Stimulated activated CD4-positive, alpha-beta T cell treated with anti-CD3 and anti-CD28 coated beads, Interleukin-12 subunit alpha, Interleukin-12 subunit beta, amount 100 ng/mL, for 48 hours (primary cell): Measurements from ENCODE around the gene SPOCK2.
"Not testable (repeated sequence)": the region's sequence is repeated elsewhere in the genome, so short reads cannot be mapped to it uniquely, and the experiment has no call there.

ENCODE experiments used
- DNase-seq, 3 donors: peaks; one replicate each; pipeline ENCODE4 v3.0.0-alpha.2; 2020; ENCODE audit warnings: low read depth in 2 of 3, low spot score in 1 of 3

The SPOCK2 gene

GRCh38 chr10:72034040-72034499 is 54.3 kb downstream of the SPOCK2 start:
- no peak for DNase-seq

DNA sequence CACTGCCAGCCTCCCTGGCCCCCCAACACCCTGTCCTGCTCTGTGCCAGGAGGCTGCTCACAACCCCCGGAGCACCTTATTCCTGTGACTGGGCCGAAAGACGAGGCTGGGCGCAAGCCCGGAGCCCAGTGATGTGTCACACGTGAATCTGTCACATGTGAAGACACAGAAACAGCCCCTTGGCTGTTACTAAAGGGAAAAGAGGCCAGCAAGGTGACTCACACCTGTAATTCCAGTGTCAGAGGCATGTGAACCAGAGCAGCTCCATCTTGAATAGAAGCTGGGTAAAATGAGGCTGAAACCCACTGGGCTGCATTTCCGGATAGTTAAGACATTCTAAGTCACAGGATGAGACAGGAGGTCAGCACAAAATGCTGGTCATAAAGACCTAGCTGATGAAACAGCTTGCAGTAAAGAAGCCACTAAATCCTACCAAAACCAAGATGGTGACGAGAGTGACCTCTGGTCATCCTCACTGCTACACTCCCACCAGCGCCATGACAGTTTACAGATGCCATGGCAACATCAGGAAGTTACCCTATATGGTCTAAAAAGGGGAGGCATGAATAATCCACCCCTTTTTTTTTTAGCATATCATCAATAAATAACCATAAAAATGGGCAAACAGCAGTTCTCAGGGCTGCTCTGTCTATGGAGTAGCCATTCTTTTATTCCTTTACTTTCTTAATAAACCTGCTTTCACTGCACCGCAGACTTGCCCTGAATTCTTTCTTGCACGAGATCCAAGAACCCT is 55.8 kb downstream of the SPOCK2 start:
- not testable (repeated sequence) for DNase-seq

GRCh38 chr10:72031706-72032105 is 56.6 kb downstream of the SPOCK2 start:
- DNase-seq = no peak

DNA sequence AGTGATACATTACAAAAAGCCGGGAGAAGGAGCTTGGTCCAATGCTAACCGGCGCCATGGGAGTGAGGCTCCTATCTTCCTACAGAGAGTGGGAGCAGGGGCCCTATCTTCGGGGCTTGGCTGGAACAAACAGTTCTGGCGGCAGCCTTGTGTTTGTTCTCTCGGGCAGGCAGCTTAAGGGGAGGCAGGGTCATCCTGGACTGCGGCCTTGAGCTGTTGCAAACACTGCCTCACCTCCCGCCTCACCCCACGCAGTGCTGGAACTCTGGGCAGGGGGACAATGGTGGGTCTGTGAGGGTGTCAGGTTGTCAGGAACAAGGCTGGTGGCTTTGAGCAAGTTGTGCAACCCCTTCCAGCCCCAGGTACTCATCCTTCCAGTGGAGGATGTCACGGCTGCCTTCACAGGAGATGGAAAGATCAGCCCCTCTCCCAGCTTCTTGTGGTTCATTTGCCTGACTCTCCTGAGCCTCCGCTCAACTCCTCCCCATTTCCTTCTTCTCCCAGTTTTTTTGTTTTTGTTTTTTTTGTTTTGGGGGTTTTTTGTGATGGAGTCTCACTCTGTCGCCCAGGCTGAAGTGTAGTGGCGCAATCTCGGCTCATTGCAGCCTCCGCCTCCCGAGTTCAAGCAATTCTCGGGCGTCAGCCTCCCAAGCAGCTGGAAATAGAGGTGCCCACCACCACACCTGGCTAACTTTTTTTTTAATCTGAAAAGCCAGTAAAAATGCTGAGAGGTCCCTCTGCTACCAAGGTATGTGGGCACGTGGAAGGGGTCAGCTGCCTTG is 57.4 kb downstream of the SPOCK2 start:
- no peak for DNase-seq

DNA sequence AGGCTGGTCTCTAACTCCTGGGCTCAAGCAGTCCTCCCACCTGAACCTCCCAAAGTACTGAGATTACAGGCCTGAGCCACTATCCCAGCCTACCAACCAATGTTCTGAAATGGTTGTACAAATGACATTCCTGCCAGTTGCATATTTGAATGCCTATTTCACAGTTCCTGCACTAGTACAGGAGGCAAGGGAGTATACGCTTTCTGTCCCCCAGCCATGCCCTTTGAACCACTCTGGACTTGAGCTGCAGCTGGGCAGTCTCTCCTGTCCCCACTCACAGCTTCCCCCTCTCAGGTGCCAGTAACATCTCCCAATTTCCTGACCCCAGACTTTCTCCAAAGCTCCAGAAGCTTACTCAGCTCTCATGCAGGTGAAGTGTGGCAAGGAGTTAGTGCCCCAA is 58.9 kb downstream of the SPOCK2 start:
- no peak for DNase-seq

GRCh38 chr10:72027498-72027897 is 60.9 kb downstream of the SPOCK2 start:
- DNase-seq = no peak

DNA sequence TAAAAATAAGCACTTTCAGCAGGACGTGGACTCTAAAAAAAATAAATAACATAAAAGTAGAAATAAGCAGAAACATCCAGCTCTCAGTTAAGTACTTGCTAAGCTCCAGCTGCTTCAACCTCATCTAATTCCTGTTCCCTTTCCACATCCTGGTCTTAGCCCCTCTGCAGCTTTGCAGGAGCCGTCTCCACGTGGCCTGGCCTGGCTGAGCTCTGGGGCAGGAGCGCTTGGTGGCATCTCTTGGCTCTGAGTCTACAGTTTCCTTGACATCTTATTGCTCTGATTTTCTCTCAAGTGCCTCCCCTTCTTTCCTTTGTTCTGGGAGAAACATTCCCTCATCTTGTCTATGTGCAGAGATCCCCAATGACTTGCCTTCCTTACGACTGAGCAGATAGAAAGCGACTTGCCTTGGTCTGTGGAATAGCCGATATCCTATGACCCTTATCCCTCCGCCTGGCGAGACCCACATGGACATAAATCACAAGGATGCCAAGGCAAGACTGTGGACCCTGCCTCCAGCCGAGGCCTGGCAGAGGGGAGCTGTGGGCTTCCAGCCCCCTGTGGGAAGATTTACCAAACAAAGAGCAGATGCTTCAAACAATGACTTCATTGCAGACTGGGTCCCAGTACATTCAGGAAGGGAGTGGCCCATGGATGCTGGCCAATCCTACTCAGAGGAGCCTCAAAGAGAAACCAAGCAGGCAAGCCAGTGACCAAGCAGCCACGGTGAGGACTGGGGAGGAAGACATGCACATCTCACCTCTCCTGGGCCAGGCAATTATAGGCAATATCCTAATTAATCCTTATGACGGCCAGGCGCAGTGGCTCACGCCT is 61.9 kb downstream of the SPOCK2 start:
- no peak for DNase-seq

DNA sequence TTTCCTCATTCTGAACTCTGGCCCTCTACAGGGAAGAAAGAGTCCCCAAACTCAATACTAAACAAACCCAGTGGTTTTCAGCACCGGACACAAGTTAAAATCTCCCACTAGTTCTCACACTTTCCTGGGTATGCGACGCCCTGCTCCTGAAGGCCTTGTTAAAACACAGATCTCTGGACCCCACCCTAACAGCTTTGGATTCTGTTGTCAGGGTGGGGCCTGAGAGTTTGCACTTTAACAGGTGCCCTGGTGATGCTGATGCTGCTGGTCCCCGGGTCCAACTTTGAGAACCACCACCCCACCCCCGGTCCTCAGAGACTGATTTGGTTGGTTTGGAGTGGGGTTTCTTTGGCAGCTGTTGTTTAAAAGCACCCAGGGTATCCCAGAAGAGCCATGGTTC is 62.5 kb downstream of the SPOCK2 start:
- DNase-seq = no peak

DNA sequence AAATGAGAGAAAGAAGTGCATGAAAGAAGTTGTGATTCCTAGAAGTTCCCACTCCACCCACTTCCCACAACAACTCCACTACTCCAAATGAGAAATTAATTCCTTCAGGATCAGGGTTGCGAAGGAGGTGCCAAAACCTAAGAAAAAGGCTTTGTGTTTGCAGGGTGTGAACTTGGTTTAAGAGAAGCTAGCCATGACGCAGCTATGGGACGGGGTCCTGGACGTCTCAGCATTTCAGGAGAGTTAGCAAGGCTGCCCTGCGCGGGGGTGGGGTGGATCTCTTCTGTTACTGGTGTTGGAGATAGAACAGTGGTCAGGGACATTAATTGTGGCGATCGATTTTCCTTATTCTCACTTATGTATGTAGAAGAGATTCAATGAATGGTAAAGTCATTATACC is 63.0 kb downstream of the SPOCK2 start:
- DNase-seq = no peak

DNA sequence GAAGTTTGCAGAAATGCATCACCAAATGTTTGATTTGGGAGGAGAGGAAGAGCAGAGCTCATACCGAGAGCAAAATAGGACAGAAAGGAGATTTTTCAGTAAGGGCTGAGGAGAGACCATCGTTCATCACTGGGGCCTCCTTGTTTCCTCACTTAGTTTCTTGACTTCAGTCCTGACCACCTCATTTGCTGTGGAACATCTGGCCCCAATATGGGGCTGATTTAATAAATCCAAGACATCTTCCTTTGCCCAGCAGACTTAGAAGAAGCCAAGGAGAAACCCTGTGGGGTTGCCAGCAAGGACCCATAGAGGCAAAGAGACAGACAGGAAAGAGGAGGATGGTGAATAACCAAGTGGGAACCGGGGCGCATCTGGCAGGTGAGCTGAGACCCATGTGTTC is 63.8 kb downstream of the SPOCK2 start:
- DNase-seq = no peak

- no peak for DNase-seq
Observed at GRCh38 chr10:72022228-72022627, 66.1 kb downstream of the SPOCK2 start.

DNA sequence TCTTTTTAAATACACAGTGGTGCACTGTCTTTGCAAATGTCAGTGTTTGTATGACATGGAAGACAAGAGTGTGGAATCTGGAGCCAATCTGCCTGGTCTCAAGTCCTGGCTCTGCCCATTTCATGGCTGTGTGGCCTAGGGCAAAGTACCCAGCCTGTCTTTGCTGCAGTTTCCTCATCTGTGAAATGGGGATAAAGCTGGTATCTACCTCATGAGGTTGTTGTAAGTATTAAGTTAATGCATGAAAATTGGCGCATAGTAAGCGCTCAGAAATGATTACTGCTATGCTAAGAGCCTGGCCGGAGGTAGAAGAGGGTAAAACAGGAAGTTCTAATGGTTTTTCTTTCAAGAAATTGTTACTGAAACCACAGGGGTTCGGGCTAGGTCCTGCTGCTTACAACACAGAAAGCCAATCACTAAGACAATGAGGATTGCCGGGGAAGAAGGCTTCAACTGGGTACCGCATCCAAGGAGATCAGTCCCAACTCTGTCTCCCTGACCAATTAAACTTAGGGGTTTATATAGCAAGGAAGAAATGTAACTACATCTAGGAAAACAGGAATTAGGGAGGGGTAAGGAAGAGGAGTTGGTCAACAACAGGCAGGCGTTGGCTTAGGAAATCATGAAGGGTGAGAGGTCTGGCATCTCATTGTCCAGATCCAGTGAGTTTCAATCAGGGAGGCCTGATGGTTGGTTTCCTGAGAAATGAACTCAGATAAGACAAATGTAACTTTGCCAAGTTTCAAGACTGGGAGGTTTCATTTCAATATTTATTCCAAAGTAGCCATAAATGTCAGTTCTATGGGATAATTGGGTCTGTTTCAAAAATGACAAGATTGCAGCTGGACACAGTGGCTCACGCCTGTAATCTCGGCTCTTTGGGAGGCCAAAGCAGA is 67.2 kb downstream of the SPOCK2 start:
- no peak for DNase-seq

DNA sequence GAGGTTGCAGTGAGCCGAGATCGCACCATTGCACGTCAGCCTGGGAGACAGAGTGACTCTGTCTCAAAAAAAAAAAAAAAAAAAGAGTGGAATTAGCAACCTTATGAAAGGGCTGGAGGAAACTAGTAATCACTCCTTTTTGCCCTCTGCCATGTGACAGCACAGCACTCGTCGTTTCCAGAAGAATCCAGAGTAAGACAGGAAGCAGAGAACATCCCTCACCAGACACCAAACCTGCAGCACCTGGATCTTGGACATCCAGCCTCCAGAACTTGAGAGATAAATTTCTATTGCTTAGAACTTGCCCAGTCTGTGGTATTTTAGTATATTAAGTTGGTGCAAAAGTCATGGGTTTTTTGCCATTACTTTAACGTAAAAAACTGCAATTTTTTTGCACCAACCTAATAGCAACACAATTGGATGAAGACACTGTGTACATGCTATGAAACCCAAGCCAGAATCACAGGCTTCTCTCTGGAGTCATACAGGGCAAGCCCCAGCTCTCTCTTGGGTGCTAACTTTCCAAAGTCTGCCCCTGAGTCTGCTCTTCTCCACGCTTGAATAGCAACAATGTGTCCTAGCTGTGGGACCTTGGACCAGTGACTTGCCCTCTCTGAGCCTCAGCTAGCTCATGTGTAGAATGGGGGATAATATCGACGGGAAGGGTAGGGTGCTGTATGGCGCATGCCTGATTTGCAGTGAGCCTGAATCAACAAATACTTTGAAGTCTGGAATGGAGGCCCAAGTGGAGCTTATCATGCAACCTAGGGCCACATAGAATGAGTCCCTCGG is 69.1 kb downstream of the SPOCK2 start:
- DNase-seq = no peak

DNA sequence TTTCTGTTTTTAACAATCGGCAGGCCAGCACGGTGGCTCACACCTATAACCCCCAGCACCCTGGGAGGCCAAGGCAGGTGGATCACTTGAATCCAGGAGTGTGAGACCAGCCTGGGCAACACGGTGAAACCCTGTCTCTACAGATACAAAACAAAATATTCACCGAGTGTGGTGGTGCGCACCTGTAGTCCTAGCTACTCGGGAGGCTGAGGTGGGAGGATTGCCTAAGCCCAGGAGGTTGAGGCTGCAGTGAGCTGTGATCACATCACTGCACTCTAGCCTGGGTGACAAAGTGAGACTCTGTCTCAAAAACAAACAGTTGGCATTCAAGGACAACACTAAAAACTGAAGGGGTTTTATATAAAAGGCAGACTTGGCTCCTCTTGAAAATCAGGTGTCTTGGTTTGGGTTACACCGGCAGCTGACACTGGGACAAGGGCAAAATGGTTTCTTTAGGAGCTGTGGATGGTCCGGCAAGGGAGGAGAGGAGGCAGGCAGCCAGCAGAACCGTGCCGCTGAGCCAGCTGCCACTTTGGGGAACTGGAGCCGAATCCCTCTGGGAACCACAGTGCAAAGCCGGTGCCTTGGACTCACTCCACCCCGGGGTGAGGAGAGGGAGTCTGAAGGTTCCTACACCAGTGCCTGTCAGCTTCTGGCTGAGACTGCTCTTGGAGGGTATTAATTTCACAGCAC is 71.6 kb downstream of the SPOCK2 start:
- DNase-seq = no peak

DNA sequence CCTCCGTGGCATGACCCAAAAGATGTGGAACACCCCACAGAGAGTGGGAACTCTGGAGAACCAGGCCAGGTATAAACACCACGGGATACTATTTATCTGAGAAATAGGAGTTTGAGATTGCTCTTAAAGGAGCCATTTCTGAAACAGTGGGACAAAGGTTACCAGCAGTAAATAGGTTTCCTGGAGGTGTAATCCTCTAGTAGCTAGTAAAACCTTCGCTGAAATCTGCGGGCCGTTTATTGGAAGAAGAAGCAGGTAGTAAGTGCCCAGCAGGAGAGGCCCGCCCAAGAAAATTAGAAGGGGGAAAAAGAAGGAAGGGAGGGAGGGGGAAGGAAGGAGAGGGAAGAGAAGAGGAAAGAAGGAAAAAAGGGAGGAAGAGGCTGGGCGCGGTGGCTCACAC is 72.5 kb downstream of the SPOCK2 start:
- no peak for DNase-seq

DNA sequence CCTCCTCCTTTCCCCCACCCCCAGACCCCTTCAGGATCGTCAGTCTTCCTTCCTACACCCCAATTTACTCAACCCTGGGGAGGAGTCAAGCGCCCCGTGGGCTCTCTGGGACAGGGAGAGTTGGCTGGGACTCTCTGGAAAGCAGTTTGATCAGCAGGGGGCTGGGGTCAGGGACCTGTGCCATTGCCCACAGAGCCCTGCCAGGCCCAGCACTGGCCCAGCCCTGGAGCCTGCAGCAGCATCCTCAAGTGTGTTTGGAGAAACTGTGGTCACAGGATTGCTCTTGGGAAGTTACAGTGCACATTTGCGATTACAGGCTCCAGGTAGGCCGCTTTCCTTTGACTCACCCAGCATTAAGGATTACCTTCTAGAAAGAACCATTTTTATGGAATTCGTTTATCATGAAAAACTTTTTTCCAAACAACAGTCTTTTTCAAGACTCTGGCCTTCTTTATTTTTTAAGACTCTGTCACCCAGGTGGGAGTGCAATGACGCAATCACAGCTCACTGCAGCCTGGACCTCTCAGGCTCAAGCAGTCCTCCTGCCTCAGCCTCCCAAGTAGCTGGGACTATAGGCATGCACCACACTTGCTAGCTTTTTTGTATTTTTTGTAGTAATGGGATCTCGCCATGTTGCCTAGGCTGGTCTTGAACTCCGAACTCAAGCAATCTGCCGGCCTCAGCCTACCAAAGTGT is 73.4 kb downstream of the SPOCK2 start:
- DNase-seq = no peak

DNA sequence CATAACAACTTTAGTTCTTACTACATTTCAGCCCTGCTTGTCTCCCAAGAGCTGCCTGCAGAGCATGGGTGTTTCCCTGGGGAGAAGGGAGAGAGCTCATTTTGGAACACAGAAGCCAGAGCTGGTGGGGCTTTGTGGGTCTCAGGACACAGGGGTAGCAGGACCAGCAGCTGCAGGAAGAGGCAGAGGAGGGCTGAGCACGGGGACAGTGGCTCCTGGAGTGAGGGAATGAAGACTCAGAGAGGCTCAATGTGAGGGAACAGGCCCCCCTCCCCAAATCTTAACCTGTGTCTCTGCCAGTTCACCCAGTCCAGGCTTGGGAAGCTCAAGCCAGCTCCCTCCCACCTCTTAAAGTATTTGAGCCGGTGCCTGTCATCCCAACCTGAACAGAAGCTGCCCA is 74.2 kb downstream of the SPOCK2 start:
- no peak for DNase-seq

- DNase-seq = no peak
Observed at GRCh38 chr10:72013202-72013945, 75.0 kb downstream of the SPOCK2 start.
